Ramos (cell line): ENCODE measurements around the gene PRKCE.
"Not testable (repeated sequence)": the region's sequence is repeated elsewhere in the genome, so short reads cannot be mapped to it uniquely, and the experiment has no call there.

Experiments
- in situ Hi-C: fragments of 300-500 bp; cut with MboI; formaldehyde crosslinking; loops from one replicate; pipeline ENCODE4 v1.14.3; 2022; ENCODE audit warnings: low sequenced_read_pairs; ENCODE audit not compliant: unreplicated experiment

The PRKCE gene

DNA sequence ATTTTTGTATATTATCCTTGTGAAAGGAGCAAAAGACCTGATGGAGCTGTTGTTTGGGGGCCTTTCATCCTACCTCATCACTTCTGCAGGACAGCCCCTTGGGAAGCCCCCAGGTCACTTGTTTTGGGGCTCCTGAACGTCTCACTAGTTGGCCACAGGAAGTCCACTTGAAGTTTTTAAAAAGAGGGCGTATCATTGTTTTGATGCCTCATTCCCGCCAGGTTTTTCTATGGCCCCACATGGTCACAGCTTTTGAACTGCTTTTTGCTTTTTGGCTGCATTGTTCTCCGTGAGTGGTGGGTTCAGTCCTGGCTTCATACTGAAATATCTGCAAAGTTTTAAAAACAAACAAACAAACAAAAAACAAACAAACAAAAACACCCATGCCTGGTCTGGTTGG is 216.3 kb downstream of the PRKCE start:
- in situ Hi-C loops, result no loop called here

DNA sequence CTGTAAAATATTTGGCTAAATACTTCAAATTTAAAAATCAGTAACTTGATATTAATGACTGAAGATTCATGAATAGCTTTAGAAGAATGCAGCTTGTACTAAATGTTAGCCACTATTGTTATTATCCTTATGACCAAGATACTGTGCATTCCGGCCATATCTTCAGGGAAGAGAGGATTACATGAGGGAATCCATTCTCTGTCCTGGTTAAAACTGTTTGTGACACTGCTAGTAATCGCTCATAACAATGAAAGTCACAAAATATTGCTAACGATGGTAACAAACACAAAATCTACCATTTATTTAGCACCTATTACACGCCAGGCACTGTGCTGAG is 217.7 kb downstream of the PRKCE start:
- in situ Hi-C loops, result no loop called here

DNA sequence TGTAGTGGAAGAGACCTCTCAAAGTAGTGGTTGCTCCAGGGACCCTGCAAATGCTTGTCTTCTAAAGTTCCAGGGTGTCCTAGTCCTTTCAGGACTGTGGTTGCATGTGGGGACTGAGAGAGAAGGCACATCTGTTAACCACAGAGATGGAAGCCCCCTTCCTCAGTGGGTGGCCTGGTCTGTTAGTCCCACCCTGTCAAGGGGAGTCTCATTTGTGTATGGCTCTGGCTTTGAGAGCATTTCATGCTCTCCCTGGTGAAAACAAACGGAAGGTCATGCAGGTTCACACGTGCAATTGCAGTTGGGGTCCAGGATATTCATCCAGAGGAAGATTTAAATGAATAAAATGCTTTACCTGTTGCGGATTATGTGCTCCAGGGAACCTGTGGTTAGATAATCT is 219.6 kb downstream of the PRKCE start:
- in situ Hi-C loops, result no loop called here

DNA sequence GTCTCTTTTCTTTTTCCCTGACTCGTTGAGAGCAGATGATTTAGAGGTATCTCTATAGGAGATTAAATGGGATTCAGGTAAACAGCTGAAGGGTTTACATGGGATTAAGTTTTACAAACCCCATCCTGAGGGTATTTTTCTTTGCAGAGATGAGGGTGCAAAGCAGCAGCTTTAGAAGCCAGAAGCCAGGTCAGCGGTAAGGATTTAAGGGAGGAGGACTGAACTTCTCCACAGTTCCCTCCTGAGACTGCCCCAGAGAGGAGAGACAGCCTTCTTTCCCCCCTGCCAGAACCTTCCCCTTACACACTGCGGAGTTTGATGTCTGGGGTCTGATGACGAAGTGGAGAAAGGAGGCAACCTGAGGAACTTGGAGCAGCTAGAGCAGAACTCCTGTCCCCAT is 220.1 kb downstream of the PRKCE start:
- in situ Hi-C loops, result no loop called here

DNA sequence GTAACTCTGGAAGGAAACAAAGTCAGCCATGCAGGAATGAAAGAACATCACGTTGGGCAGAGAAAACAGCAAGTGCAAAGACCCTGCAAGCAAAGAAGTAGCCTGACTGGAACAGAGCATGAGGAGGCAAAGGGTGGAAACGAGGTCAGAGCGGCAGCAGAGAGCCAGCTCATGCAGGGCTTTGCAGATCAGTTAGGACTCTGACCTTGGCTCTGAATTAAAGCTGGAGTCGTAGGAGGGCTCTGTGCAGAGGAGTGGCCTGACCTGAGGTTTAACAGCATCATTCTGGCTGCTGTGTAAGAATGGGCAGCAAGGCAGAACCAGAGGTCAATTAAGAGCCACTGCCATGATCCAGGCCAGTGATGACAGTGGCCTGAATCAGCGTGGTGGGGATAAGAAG is 220.7 kb downstream of the PRKCE start:
- in situ Hi-C loops, result no loop called here

DNA sequence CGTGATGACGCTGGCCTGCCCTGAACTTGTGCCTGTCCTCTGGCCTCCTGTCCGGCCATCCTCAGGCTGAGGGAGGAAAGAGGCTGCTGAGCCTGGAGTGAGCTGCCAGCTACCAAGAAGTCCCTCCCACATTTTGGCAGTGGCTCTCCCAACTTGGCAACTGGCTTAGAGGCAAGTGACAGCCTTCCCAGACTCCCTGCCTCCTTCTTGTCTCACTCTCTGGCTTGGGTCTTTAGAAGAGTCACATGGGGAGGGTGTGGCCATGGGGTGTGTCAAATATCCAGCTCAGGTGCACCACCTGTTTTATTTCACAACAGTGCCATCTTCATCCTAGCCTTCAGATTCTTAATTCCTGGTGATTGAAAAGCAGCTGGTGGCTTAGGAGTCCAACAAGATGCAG is 222.9 kb downstream of the PRKCE start:
- in situ Hi-C loops, result no loop called here

DNA sequence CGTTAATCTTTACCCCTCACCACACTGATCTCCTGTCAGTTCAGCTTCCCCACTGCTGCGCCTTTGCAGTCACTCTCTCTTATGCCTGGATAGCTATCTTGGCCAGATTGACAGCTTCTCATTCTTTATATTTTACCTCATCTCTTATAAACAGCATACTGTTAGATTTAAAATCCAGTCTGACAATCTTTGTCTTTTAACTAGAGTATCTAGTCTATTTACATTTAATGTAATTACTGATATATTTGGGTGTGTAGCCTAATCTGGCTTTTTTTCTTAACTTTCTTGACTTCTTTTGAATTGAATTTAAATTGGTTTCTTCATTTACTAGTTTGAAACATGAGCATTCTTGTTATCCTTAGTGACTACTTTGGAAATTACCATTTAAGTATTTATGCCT is 225.1 kb downstream of the PRKCE start:
- in situ Hi-C loops, result no loop called here

DNA sequence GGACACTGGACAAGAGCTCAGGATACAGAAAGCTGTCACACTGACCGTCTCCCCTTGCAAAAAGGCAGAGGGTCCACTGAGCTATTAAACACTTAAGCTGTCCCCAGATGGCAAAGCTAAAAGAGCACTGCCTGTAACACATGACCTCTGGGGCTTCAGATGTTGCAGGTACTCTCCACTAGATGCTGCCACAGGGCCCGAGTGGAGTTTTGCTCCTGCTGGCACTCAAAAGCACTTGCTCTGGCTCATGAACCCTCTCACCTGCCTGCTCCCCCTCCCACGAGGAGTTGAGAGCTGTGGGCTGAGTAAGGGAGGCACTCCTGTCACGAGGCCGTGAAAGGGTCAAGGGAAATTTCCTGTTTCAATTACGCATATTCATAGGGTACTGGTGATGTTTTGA is 227.9 kb downstream of the PRKCE start:
- in situ Hi-C loops, result no loop called here

DNA sequence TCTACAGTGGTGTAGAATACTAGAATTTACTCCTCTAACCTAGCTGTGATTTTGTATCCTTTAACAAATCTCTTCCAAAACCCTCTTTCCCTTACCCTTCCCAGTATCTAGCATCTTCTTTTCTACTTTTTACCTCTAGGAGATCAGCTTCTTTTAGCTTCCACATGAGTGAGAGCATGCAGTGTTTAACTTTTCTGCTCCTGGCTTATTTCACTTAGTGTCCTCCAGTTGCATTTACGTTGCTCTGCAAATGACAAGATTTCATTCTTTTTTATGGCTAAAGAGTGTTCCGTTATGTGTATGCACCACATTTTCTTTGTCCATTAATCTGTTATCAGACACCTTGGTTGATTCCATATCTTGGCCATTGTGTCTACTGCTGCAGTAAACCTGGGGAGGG is 228.5 kb downstream of the PRKCE start:
- in situ Hi-C loops, result no loop called here

DNA sequence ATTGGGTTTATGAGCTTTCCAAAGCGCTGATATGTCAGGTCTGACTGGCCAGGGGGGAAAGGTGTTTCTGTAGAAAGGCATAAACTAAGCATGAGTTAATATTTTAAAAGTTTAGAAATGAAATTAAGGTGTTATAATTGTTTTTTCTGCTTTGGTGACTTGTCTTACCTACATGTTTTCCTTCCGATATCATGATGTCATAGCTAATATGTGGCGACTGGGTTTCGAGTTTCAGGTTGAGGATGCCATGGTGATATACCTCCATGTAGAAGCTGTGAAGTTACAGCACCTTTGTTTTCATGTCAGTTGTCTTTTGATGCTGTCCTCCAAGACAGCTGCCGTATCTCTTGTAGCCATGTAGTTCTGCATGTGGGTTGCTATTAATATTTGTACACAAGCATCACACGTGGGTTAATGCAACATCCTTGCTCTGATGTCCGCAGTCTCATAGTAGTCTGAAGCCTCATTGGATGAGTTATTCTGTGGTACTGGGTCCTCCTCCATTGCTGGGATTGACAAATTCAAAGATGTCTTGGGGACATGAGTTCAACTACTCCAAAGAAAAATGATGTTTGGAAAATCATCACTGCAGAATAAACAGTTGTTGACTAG is 230.6 kb downstream of the PRKCE start:
- in situ Hi-C loops, result no loop called here

DNA sequence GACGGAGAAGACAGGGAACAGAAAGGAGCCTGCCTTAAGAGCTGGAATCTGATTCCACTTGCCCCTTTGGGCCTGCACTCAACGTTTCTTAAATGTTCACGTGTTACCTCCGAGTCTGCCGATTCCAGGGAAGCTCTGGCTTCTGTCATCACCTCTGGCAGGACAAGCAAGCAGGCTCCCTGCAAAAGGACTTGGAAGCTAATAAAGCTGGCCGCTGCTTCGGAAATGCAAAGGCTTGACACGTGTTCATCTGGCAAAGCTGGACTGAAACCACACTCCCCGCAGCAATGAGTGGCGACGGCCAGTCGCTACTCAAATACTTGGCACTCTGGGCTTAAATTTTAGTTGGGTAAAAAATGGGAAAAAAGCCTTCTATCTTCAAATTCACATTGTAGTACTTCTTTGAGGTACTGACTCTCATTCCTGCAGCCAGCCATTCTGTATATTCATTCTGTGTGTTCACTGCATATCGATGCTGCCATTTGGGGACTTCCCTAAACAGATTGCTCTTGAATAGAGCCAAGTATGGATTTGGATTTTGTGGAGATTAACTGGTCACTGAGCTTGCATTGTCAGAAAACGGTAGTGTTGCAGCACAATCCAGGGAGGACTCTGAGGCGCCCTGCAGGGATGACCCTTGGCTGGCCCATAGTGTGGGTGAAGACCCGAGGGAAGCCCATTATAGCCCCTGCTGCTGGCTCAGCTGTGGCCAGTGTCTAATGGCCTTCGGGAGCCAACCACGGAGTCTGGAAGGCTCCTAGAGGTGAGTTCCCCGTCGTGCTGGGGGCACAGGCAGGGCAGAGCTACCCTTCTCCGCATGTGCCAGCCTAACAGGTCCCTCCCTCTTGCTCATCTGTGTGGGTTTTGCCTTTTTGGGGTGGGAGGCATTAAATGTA is 231.5 kb downstream of the PRKCE start:
- in situ Hi-C loops, result no loop called here

DNA sequence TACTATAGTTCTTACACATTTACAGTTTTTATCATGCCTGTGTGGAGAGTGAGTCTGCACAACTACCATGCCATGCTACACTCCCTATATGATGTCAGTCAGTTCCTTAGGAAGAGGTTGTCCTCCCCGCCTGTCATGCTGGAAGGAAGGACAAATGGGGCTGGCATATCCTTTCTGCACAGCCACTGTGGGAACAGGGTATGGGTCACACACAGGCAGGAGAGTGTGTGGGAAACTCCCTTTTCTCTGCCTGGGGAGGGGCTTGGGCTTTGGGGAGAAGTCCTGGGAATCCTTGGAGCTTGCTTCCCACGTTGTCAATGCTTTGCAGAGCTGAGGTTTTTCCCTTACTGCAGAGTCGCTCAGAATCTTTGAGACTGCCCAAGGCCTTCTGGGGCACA is 232.1 kb downstream of the PRKCE start:
- in situ Hi-C loops, result no loop called here

DNA sequence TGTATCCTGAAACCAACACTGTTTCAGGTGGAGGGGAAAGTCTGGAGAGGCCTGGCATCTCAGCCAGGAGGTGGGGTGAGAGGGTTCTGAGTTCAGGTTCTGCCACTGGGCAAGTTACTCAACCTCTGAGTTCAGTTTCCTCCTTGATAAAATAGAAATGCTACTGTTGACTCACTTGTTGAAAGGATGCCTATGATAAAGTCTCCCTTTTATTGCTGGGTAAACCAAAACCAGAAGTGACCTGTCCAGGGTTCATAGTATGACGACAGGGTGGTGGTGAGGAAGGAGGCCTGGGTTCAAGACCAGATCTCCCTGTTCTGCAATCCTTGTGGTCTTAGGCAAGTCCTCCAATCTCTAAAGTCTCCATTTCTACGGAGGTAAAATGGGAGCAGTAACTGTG is 232.7 kb downstream of the PRKCE start:
- in situ Hi-C loops, result no loop called here

DNA sequence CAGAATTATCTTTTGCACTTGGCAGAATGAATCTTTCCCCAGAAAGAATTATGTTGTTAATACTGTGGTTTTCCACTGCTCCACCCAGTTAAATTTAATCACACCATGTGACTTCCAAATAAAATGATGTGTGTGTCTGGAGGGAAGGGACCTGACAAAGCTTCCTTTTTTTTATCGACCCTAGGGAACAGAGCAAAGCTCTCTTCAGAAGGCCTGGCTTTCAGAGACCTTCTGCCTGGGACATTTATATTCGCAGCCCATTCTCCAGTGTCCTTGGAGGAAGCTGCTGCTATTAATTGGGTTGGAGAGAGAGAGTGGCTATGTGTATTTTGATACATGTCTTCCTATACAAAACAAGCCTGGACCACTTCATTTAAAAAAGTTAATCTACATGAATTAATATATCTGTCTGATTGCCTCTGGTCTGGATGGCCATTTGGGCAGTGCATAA is 233.7 kb downstream of the PRKCE start:
- in situ Hi-C loops, result no loop called here

DNA sequence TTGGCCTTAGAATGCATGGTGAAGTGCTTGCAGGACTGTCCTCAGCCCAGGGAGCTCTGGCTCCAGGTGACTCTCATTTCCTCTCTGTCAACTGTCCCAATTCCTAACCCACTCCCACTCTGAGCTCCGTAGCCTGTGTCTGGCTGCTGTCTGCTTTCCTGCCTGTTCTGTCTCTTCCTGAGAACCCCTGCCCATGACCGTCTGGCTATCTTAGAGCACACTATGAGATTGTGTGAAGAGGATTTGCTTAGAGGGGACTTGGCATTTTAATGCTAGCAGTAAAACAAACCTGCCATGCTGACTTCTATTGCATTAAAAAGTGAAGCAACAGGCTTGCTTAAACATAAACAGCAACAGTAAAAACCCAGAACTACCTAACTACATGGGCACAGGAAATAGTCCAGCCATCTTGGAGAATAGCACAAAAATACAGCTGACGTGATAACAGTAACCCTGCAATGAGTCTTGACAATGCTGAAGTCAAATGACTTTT is 234.7 kb downstream of the PRKCE start:
- in situ Hi-C loops, result no loop called here

DNA sequence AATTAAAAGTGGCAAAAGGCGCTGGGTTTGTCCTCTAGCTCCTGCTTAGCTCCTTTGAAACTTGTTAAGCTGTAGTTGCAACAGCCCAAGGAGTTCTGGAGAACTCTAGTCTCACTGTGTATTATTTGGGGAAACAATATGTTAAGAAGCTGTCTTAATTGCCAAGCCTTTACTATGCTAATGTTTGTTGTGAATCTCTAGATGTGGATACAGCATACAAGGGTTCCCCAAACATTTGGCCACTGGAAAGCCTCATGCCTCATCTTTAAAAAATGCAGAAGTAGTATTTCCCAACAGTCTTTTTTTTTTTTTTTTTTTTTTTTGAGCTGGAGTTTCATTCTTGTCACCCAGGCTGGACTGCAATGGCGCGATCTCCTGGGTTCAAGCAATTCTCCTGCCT is 236.7 kb downstream of the PRKCE start:
- in situ Hi-C loops, result no loop called here

DNA sequence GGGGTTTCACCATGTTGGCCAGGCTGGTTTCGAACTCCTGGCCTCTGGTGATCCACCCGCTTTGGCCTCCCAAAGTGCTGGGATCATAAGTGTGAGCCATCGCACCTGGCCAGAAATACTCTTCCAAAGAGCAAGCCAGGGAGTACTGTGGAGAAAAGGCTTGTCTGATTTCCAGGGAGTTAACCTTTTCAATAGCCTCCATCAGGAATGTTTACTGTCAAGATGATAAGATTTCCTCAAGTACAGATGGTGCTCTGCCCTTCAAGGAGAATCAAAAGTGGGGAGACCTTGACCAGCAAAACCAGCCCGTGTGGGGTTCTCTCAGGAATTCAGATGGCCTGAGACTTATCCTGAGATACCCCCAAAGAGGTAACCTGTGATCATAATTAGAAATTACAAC is 237.2 kb downstream of the PRKCE start:
- in situ Hi-C loops, result no loop called here

DNA sequence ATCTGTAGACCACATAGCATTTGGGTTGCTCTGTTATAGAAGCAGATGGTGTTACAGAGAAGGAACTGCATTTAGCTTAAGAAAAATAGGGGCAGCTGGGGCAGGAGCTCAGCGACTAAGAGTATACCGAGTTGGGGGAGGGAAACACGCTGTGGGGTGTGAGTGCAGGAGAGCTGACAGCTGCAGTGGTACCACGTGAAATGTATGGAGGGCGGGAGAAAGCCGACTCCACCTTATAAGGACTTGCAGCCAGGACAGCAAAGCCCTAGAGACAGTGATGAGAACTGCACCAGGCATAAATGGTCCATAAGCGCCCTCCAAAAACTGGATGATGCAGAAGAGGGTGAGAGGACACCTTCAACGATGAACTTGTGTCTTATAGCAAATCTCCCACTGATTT is 237.6 kb downstream of the PRKCE start:
- in situ Hi-C loops, result no loop called here

DNA sequence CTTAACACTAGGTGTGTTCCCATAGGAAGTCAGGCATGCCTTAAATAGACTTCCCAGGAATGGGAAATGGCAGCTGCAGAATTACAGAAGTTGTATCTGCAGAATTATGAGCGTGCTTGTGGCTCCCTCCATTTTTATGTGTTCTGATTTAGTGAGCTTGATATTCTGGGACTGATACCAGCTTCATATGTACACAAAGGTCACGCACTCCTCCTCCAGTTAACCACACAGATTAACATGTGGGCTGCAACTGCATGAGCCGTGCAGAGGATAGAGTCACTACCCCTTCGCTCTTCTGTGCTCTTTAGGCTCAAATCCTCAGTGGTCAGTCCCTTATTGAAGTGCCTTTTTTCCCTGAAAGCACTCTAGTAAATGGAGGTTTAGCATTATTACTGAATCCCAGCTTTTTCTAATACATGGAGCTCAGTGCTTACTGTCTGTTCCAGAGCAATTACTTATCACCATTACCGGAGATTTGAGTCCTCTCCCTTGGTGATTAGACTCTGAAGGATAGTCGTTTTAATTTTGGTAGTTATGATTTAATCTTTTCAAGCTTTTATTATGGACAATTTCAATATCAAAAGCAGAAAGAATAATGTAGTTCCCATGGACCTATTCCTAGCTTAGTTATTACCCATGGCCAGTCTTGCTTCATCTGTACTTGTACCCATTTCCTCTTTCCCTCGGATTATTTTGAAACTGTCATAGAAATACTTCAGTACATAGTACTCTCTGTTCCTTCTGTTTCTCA is 238.3 kb downstream of the PRKCE start:
- in situ Hi-C loops, result no loop called here

DNA sequence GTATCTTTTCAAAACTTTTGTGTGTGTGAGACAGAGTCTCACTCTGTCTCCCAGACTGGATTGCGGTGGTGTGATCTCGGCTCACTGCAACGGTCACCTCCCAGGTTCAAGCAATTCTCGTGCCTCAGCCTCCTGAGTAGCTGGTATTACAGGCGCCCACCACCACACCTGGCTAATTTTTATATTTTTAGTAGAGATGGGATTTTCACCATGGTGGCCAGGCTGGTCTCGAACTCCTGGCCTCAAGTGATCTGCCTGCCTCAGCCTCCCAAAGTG is 238.8 kb downstream of the PRKCE start:
- in situ Hi-C loops, result not testable (repeated sequence)

DNA sequence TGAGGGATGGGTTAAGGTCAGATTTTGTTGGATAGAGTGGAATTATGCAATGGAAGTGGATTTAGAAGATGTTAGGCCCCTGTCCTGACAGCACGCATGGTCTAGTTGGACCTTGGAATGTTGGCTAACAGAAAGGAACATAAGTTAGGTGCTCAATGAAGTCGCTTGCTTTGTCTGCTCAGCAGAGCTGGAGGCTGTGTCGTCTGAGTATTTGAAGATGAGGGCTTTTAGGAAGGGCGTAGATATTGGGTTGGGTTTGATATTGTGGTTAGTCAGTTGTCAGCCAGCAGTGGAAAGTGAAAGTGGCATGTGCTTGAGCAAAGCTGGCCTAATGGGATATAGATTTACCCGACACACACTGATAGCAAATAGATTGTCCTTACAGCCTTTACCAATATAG is 239.3 kb downstream of the PRKCE start:
- in situ Hi-C loops, result no loop called here
